B cell (primary cell): ENCODE measurements around the gene CTSG.

ENCODE experiments used
- EZH2 ChIP-seq: IDR thresholded peaks from 2 replicates; pipeline ENCODE4 v1.6.1; 2012; ENCODE audit warnings: borderline replicate concordance, low read depth, mild to moderate bottlenecking, moderate library complexity, low read length; ENCODE audit not compliant: insufficient read depth, poor library complexity, severe bottlenecking
- TF ChIP-seq, protein P1 (sequence below): fragments of 200-600 bp; IDR thresholded peaks from one replicate; pipeline ENCODE4 v1.8.0; 2022; ENCODE audit warnings: antibody characterized with exemption, mild to moderate bottlenecking

DNA sequence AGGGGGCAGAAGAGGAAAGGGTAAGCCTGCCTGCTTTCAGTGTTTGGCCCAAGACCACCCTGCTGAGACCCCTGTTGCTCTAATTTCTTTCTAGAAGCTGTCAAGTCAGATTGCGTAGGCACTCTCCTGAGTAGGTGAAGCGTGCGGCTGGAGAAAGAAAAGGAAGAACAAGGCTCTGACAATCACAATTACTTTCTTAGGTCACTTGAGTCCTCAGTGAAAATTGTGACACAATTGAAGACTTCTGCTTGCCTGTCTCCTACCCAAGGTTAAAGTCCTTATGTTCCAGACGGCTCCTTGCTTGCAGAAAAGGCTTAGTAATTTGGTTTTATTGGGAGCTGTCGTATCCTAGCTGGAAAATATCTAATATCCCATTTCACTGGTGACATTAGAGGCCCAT is 721 bp upstream of the CTSG start:
- TF ChIP-seq EZH2: no peak
- TF ChIP-seq, protein P1, sequence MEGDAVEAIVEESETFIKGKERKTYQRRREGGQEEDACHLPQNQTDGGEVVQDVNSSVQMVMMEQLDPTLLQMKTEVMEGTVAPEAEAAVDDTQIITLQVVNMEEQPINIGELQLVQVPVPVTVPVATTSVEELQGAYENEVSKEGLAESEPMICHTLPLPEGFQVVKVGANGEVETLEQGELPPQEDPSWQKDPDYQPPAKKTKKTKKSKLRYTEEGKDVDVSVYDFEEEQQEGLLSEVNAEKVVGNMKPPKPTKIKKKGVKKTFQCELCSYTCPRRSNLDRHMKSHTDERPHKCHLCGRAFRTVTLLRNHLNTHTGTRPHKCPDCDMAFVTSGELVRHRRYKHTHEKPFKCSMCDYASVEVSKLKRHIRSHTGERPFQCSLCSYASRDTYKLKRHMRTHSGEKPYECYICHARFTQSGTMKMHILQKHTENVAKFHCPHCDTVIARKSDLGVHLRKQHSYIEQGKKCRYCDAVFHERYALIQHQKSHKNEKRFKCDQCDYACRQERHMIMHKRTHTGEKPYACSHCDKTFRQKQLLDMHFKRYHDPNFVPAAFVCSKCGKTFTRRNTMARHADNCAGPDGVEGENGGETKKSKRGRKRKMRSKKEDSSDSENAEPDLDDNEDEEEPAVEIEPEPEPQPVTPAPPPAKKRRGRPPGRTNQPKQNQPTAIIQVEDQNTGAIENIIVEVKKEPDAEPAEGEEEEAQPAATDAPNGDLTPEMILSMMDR: no peak
